DMS 273 (cell line): ENCODE measurements around the gene TFDP1.
"Not testable (repeated sequence)": the region's sequence is repeated elsewhere in the genome, so short reads cannot be mapped to it uniquely, and the experiment has no call there.

Experiments
- DNase-seq: peaks from one replicate; lab custom pipeline; 2025; ENCODE audit not compliant: unreplicated experiment; lab: John Stamatoyannopoulos, UW

The TFDP1 gene

GRCh38 chr13:113566227-113566561 lies 18.4 kb upstream of the TFDP1 start:
- no peak for DNase-seq

GRCh38 chr13:113567681-113568080 lies 16.9 kb upstream of the TFDP1 start:
- DNase-seq, result no peak

- DNase-seq, result no peak
Measured at GRCh38 chr13:113573065-113573464, 11.5 kb upstream of the TFDP1 start.

GRCh38 chr13:113576597-113576996 lies 8.0 kb upstream of the TFDP1 start:
- DNase-seq, result no peak

GRCh38 chr13:113577881-113578435 lies 6.6 kb upstream of the TFDP1 start:
- DNase-seq, result no peak

- DNase-seq, result no peak
Measured at GRCh38 chr13:113579686-113580085, 4.9 kb upstream of the TFDP1 start.

- no peak for DNase-seq
Measured at GRCh38 chr13:113581871-113582270, 2.7 kb upstream of the TFDP1 start.

GRCh38 chr13:113582841-113583631 lies 1.5 kb upstream of the TFDP1 start:
- no peak for DNase-seq

- DNase-seq, result peak; percentile 46
Measured at GRCh38 chr13:113584870-113585671, 518 bp downstream of the TFDP1 start.

GRCh38 chr13:113585896-113586295 lies 1.3 kb downstream of the TFDP1 start:
- no peak for DNase-seq

- DNase-seq, result no peak
Measured at GRCh38 chr13:113586661-113587479, 2.3 kb downstream of the TFDP1 start.

GRCh38 chr13:113588394-113589111 lies 4.0 kb downstream of the TFDP1 start:
- DNase-seq, result no peak

- DNase-seq, result no peak
Measured at GRCh38 chr13:113589251-113589960, 4.9 kb downstream of the TFDP1 start.

- DNase-seq, result no peak
Measured at GRCh38 chr13:113589961-113590339, 5.4 kb downstream of the TFDP1 start.

GRCh38 chr13:113591750-113592149 lies 7.2 kb downstream of the TFDP1 start:
- DNase-seq, result no peak

GRCh38 chr13:113592571-113592970 lies 8.0 kb downstream of the TFDP1 start:
- DNase-seq, result no peak

- not testable (repeated sequence) for DNase-seq
Measured at GRCh38 chr13:113594066-113594821, 9.7 kb downstream of the TFDP1 start.

GRCh38 chr13:113595131-113595530 lies 10.6 kb downstream of the TFDP1 start:
- DNase-seq, result no peak
